Smooth muscle cell (in vitro differentiated cells): ENCODE results near the gene WFDC1. TPM values are rescaled to one million over a fixed set of nuclear protein-coding genes. Genes with fewer than 3 reads are reported as not detected.

ENCODE experiments used
- DNase-seq: peaks from one replicate; lab custom pipeline; 2025; ENCODE audit not compliant: unreplicated experiment; lab: John Stamatoyannopoulos, UW
- H2AFZ ChIP-seq: fragments of 200-600 bp; sonication (generic); 2 replicates; pipeline ENCODE4 v1.6.0; 2016; ENCODE audit warnings: antibody characterized with exemption, low read depth, mild to moderate bottlenecking
- H3F3A ChIP-seq: fragments of 200-600 bp; sonication (generic); 2 replicates; pipeline ENCODE4 v1.6.0; 2017; ENCODE audit warnings: antibody characterized with exemption, low read depth
- H3K27ac ChIP-seq: fragments of 200-600 bp; sonication (generic); 2 replicates; pipeline ENCODE4 v1.5.1; 2016; ENCODE audit warnings: low read depth, mild to moderate bottlenecking
- H3K27me3 ChIP-seq: fragments of 200-600 bp; sonication (generic); 2 replicates; pipeline ENCODE4 v1.6.1; 2016; ENCODE audit warnings: low read depth, mild to moderate bottlenecking
- H3K36me3 ChIP-seq: fragments of 200-600 bp; sonication (generic); 2 replicates; pipeline ENCODE4 v1.5.1; 2016; ENCODE audit warnings: low read depth
- H3K4me1 ChIP-seq: fragments of 200-600 bp; sonication (generic); 2 replicates; pipeline ENCODE4 v1.5.1; 2016; ENCODE audit warnings: low read depth
- H3K4me2 ChIP-seq: fragments of 200-600 bp; sonication (generic); 2 replicates; pipeline ENCODE4 v1.6.0; 2016; ENCODE audit warnings: mild to moderate bottlenecking
- H3K4me3 ChIP-seq: fragments of 200-600 bp; sonication (generic); 2 replicates; pipeline ENCODE4 v1.5.1; 2016; ENCODE audit warnings: mild to moderate bottlenecking
- H3K79me2 ChIP-seq: fragments of 200-600 bp; sonication (generic); 2 replicates; pipeline ENCODE4 v1.6.0; 2016; ENCODE audit warnings: low read depth, mild to moderate bottlenecking
- H3K9ac ChIP-seq: fragments of 200-600 bp; sonication (generic); 2 replicates; pipeline ENCODE4 v1.6.0; 2016; ENCODE audit warnings: low read depth
- H3K9me3 ChIP-seq: fragments of 200-600 bp; sonication (generic); replicated peaks from 2 replicates; pipeline ENCODE4 v1.5.1; 2016; ENCODE audit warnings: low read depth
- H4K20me1 ChIP-seq: fragments of 200-600 bp; sonication (generic); 2 replicates; pipeline ENCODE4 v1.6.0; 2016; ENCODE audit warnings: low read depth
- WGBS: methylation state at CpG from one replicate; pipeline ENCODE4 v1.1.7; 2016; ENCODE audit warnings: low lambda C conversion rate; 5-methylcytosine and 5-hydroxymethylcytosine counted together
- polyA plus RNA-seq: library from polyadenylated mRNA; unstranded; fragments of >200 nt; fragmentation: Nextera tagmentation; extraction: Ambion mirVana; gene quantifications from 2 replicates; pipeline ENCODE4 v1.2.1, GENCODE V29; 2016
- total RNA-seq: library from RNA; depleted of rRNA; stranded (reverse); fragments of >200 nt; gene quantifications from 2 replicates; pipeline ENCODE4 v1.2.3, GENCODE V29; 2014
- TF ChIP-seq, protein P1 (sequence below): fragments of 200-600 bp; sonication (generic); IDR thresholded peaks from 2 replicates; pipeline ENCODE4 v1.5.1; 2017; ENCODE audit warnings: borderline replicate concordance, mild to moderate bottlenecking, antibody characterized with exemption; ENCODE audit not compliant: insufficient read depth, poor library complexity, severe bottlenecking

The WFDC1 gene
- total and polyA plus RNA-seq, 2 experiments from 2014 or later = 176 to 362 TPM

- Histone ChIP-seq H3K4me3 (no peak overlapping the region), H3K27ac (no peak overlapping the region), H4K20me1 (peaks cover 6% of the 10 kb centered on the region), H3K79me2 (no peaks in the 10 kb centered on the region), H3K36me3 (no peaks in the 10 kb centered on the region), H3K9me3 (no peaks in the 10 kb centered on the region), H2AFZ (no peak overlapping the region), H3K9ac (no peak overlapping the region), H3F3A (no peaks in the 10 kb centered on the region), H3K4me2 (no peak overlapping the region), H3K4me1 (no peaks in the 10 kb centered on the region), H3K27me3 (no peaks in the 10 kb centered on the region)
- TF ChIP-seq, protein P1, sequence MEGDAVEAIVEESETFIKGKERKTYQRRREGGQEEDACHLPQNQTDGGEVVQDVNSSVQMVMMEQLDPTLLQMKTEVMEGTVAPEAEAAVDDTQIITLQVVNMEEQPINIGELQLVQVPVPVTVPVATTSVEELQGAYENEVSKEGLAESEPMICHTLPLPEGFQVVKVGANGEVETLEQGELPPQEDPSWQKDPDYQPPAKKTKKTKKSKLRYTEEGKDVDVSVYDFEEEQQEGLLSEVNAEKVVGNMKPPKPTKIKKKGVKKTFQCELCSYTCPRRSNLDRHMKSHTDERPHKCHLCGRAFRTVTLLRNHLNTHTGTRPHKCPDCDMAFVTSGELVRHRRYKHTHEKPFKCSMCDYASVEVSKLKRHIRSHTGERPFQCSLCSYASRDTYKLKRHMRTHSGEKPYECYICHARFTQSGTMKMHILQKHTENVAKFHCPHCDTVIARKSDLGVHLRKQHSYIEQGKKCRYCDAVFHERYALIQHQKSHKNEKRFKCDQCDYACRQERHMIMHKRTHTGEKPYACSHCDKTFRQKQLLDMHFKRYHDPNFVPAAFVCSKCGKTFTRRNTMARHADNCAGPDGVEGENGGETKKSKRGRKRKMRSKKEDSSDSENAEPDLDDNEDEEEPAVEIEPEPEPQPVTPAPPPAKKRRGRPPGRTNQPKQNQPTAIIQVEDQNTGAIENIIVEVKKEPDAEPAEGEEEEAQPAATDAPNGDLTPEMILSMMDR = no peak
- 93% methylated on average over 24 of the region's 24 CpGs for WGBS
- DNase-seq = no peak
Measured at GRCh38 chr16:84319146-84319760, 24.6 kb downstream of the WFDC1 start.

- 88% methylated on average over 5 of the region's 5 CpGs for WGBS
- Histone ChIP-seq H3K4me1 (no peaks in the 10 kb centered on the region), H3K27me3 (no peaks in the 10 kb centered on the region), H3K27ac (no peak overlapping the region), H3K4me3 (no peak overlapping the region), H4K20me1 (no peaks in the 10 kb centered on the region), H3K79me2 (no peaks in the 10 kb centered on the region), H3K9me3 (no peaks in the 10 kb centered on the region), H3K36me3 (no peaks in the 10 kb centered on the region), H3K4me2 (no peak overlapping the region), H3K9ac (no peak overlapping the region), H2AFZ (no peak overlapping the region), H3F3A (no peaks in the 10 kb centered on the region)
- TF ChIP-seq, protein P1 = no peak
- no peak for DNase-seq
Measured at GRCh38 chr16:84320511-84320910, 25.8 kb downstream of the WFDC1 start.

DNA sequence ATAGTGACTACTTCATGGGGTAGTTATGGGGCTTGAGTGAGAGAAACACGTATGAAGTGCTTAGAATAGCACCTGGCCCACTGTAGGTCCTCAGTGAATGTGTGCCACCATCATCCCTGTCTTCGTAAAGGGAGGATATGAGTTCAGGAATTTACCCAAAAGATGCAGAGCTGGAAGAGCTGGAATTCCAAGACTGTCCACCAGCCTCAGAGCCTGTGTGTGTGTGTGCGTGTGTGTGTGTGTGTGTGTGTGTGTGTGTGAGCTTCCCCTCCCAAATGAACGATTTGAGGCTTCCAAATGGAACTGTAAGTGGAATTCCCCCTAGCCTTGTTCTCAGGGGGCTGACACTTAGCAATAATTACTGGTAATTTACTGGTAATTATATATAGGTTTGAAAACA, 27.3 kb downstream of the WFDC1 start:
- Histone ChIP-seq H3K4me1 (no peaks in the 10 kb centered on the region), H3K4me3 (no peak overlapping the region), H2AFZ (no peak overlapping the region), H3K9me3 (no peaks in the 10 kb centered on the region), H3K9ac (no peak overlapping the region), H4K20me1 (no peaks in the 10 kb centered on the region), H3K4me2 (no peak overlapping the region), H3K36me3 (peaks cover 2% of the 10 kb centered on the region), H3F3A (no peaks in the 10 kb centered on the region), H3K27ac (no peak overlapping the region), H3K79me2 (no peaks in the 10 kb centered on the region), H3K27me3 (no peaks in the 10 kb centered on the region)
- TF ChIP-seq, protein P1 = no peak
- DNase-seq = no peak
- 65% methylated on average over 4 of the region's 4 CpGs for whole genome bisulfite sequencing

- no peaks in the 10 kb centered on the region for H3K79me2 ChIP-seq
- no peaks in the 10 kb centered on the region for H4K20me1 ChIP-seq
- H3K9me3 ChIP-seq = no peaks in the 10 kb centered on the region
- H3K36me3 ChIP-seq = peaks cover 8% of the 10 kb centered on the region
- H3K4me1 ChIP-seq = no peaks in the 10 kb centered on the region
- TF ChIP-seq, protein P1 = no peak
- no peaks in the 10 kb centered on the region for H3F3A ChIP-seq
- DNase-seq = no peak
- no peak overlapping the region for H3K4me2 ChIP-seq
- no peak overlapping the region for H3K4me3 ChIP-seq
- no peak overlapping the region for H2AFZ ChIP-seq
- 88% methylated on average over 4 of the region's 4 CpGs for WGBS
- no peaks in the 10 kb centered on the region for H3K27me3 ChIP-seq
- H3K27ac ChIP-seq = no peak overlapping the region
- H3K9ac ChIP-seq = no peak overlapping the region
Measured at GRCh38 chr16:84322749-84323148, 28.1 kb downstream of the WFDC1 start.
